A673 (cell line): ENCODE data around the gene KDF1.

ENCODE experiments used
- EZH2 ChIP-seq: fragments of 200-600 bp; sonication (generic); IDR thresholded peaks from 2 replicates; pipeline ENCODE4 v1.6.1; 2017; ENCODE audit warnings: borderline replicate concordance, low read depth, mild to moderate bottlenecking, mixed read lengths, antibody characterized with exemption, low read length; ENCODE audit not compliant: poor library complexity, severe bottlenecking
- TF ChIP-seq, protein P1 (sequence below): fragments of 300-800, 200-600 bp; sonication (generic); conservative IDR thresholded peaks from 2 replicates; pipeline ENCODE4 v1.5.1; 2017; ENCODE audit warnings: low read depth, mild to moderate bottlenecking, antibody characterized with exemption, low read length, moderate library complexity, mixed read lengths

DNA sequence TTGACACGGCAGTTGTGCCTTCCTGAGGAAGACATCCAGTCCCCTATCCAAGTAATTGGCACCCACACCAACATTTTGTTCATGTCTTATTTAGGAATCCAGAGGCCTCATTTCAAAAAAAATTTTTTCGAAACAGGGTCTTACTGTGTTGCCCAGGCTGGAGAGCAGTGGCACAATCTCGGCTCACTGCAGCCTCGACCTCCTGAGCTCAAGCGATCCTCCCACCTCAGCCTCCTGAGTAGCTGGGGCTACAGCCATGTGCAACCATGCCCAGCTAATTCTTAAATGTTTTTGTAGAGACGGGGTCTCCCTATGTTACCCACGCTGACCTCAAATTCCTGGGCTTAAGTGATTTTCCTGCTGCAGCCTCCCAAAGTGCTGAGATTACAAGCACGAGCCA is 24.0 kb upstream of the KDF1 start:
- TF ChIP-seq, protein P1, sequence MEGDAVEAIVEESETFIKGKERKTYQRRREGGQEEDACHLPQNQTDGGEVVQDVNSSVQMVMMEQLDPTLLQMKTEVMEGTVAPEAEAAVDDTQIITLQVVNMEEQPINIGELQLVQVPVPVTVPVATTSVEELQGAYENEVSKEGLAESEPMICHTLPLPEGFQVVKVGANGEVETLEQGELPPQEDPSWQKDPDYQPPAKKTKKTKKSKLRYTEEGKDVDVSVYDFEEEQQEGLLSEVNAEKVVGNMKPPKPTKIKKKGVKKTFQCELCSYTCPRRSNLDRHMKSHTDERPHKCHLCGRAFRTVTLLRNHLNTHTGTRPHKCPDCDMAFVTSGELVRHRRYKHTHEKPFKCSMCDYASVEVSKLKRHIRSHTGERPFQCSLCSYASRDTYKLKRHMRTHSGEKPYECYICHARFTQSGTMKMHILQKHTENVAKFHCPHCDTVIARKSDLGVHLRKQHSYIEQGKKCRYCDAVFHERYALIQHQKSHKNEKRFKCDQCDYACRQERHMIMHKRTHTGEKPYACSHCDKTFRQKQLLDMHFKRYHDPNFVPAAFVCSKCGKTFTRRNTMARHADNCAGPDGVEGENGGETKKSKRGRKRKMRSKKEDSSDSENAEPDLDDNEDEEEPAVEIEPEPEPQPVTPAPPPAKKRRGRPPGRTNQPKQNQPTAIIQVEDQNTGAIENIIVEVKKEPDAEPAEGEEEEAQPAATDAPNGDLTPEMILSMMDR: no peak
- no peak for TF ChIP-seq EZH2
